ENCODE results near the gene SCPEP1. TPM values are rescaled to one million over a fixed set of nuclear protein-coding genes. Genes with fewer than 3 reads are reported as not detected.

The SCPEP1 gene
- total RNA-seq, 1 experiment from 2014 or later, result 29.6 TPM

DNA sequence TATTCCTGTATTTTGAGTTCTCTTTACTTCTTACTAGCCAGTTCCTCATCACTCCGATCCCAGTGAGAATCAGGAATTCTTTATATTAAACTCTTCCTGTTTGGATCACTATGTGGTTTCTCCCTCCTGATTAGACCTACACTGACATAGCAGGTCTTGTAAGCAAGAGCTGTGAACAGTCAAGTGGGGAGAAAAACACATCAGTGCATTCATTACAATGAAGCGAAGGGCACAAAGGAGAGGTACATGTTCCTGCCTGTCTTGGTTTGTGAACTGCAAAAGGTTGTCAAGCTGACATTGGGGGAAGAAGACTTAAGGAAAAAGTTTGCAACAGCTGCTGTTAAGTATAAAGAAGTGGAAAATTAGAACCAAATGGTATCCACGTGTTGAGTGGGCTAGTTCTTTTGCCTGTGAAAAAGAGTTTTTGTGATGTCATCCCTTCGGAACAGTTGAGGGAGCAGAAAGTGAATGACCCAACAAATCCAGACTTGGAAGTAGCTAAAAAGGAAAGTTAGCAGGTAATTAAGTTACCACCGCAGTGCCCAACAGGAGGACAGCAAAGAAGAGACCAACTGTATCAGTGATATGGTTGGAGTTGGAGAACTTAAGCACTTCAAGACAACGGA, 41.1 kb upstream of the SCPEP1 start:
- Mint-ChIP-seq H3K27ac (no peak overlapping the region; a peak in 1 of 7 replicates), H3K36me3 (ENCODE audit: insufficient read depth in 1 of 3, low read depth in 3 of 3) (peaks cover 55 to 86% (median 82%) of the 10 kb centered on the region in 3 experiments)
- no peak overlapping the region for H4K5ac ChIP-seq (ENCODE audit: insufficient read length, low read depth, low read length)

More for the DNA sequence above, 41.1 kb upstream of the SCPEP1 start:
- Histone ChIP-seq H3K9me3 (ENCODE audit: control insufficient read depth, low read depth, low read length) (peaks cover 21% of the 10 kb centered on the region), H3K27me3 (ENCODE audit: insufficient read depth, low read length) (no peaks in the 10 kb centered on the region), H2BK12ac (ENCODE audit: insufficient read length, low read depth, low read length) (no peak overlapping the region), H2BK20ac (ENCODE audit: low read depth, low read length, poor library complexity, severe bottlenecking) (no peak overlapping the region), H3K14ac (ENCODE audit: insufficient read depth, low read length) (no peak overlapping the region), H2AK5ac (ENCODE audit: insufficient read length, low read length) (no peak overlapping the region), H3K79me2 (ENCODE audit: insufficient read depth, low read length) (no peaks in the 10 kb centered on the region), H2BK120ac (ENCODE audit: low read depth, low read length, poor library complexity, severe bottlenecking) (no peak overlapping the region), H3K27ac (ENCODE audit: insufficient read length, low read depth, low read length) (no peak overlapping the region), H3T11ph (ENCODE audit: low read length) (no peak overlapping the region), H3K23ac (ENCODE audit: insufficient read length, low read depth, low read length) (no peak overlapping the region), H3K4me2 (ENCODE audit: insufficient read depth, insufficient read length, low read length) (no peak overlapping the region), H3K79me1 (ENCODE audit: insufficient read depth, low read depth, low read length, poor library complexity, severe bottlenecking) (no peaks in the 10 kb centered on the region), H3K18ac (ENCODE audit: insufficient read length, low read depth, low read length) (no peak overlapping the region), H4K20me1 (ENCODE audit: control insufficient read depth, insufficient read depth, insufficient read length) (no peaks in the 10 kb centered on the region), H3K4me1 (ENCODE audit: insufficient read depth, low read length) (no peaks in the 10 kb centered on the region), H4K91ac (ENCODE audit: insufficient read length, low read depth, low read length) (no peak overlapping the region), H3K56ac (ENCODE audit: insufficient read length, low read depth, low read length) (no peak overlapping the region), H4K8ac (replicated peaks; ENCODE audit: insufficient read length, low read depth, low read length) (no peak overlapping the region), H3K9ac (ENCODE audit: extremely low read depth, insufficient read length, low read length) (no peak overlapping the region), H2AFZ (ENCODE audit: low read length) (no peak overlapping the region), H2BK5ac (ENCODE audit: insufficient read length, low read length) (no peak overlapping the region), H3K23me2 (ENCODE audit: insufficient read length, low read depth, low read length, poor library complexity, severe bottlenecking) (no peaks in the 10 kb centered on the region), H2BK15ac (ENCODE audit: low read depth, low read length) (no peak overlapping the region), H3K4ac (ENCODE audit: low read depth, low read length) (no peak overlapping the region)
- TF ChIP-seq CTCF (conservative IDR thresholded peaks at IDR 0.05), result no peak
- no peak for DNase-seq
- H3K9me3 Mint-ChIP-seq, result peaks cover 10 to 18% of the 10 kb centered on the region in 2 experiments
- no CpG with 5 or more reads among the region's 6 CpGs for WGBS (ENCODE audit: extremely low coverage, insufficient read length, low lambda C conversion rate)
- H3K4me1 Mint-ChIP-seq, result no peaks in the 10 kb centered on the region
- H3K4me3 Mint-ChIP-seq, result no peak overlapping the region
- no peaks in the 10 kb centered on the region for H3K27me3 Mint-ChIP-seq (ENCODE audit: low read depth)
